Glutamatergic neuron (in vitro differentiated cells): ENCODE data around the gene TLL1. TPM values are rescaled to one million over a fixed set of nuclear protein-coding genes. Genes with fewer than 3 reads are reported as not detected.

Experiments used
- DNase-seq: peaks from one replicate; pipeline ENCODE4 v3.0.0; 2022
- H3K27ac Mint-ChIP-seq: one replicate; pipeline ENCODE4 v1.8.0; 2020; ENCODE audit warnings: mild to moderate bottlenecking, mixed read lengths, inconsistent platforms; ENCODE audit not compliant: unreplicated experiment
- H3K27me3 Mint-ChIP-seq: one replicate; pipeline ENCODE4 v1.8.0; 2020; ENCODE audit warnings: mild to moderate bottlenecking, moderate library complexity, mixed read lengths, inconsistent platforms; ENCODE audit not compliant: unreplicated experiment
- H3K36me3 Mint-ChIP-seq: one replicate; pipeline ENCODE4 v1.8.0; 2020; ENCODE audit warnings: mild to moderate bottlenecking, mixed read lengths, inconsistent platforms; ENCODE audit not compliant: unreplicated experiment
- H3K4me1 Mint-ChIP-seq: one replicate; pipeline ENCODE4 v1.8.0; 2020; ENCODE audit warnings: mild to moderate bottlenecking, low read depth, mixed read lengths, inconsistent platforms; ENCODE audit not compliant: unreplicated experiment
- H3K4me3 Mint-ChIP-seq: one replicate; pipeline ENCODE4 v1.8.0; 2020; ENCODE audit warnings: mild to moderate bottlenecking, mixed read lengths, inconsistent platforms; ENCODE audit not compliant: unreplicated experiment
- H3K9me3 Mint-ChIP-seq: one replicate; pipeline ENCODE4 v1.8.0; 2020; ENCODE audit warnings: mild to moderate bottlenecking, moderate library complexity, mixed read lengths, inconsistent platforms; ENCODE audit not compliant: unreplicated experiment
- total RNA-seq: library from RNA; stranded (reverse); fragmentation: NEBNext Ultra II Directional; extraction: Animal tissue kit (Norgen Biotek cat#: 25700); gene quantifications from one replicate; pipeline ENCODE4 v1.2.1, GENCODE V29; 2021; ENCODE audit not compliant: unreplicated experiment
- TF ChIP-seq, protein P1 (sequence below): fragments of 200-600 bp; sonication (generic); IDR thresholded peaks from one replicate; pipeline ENCODE4 v1.5.0; 2021; ENCODE audit not compliant: partially characterized antibody, unreplicated experiment

TLL1 gene
- total RNA-seq, 1 donor from 2014 or later: 0.15 TPM

DNA sequence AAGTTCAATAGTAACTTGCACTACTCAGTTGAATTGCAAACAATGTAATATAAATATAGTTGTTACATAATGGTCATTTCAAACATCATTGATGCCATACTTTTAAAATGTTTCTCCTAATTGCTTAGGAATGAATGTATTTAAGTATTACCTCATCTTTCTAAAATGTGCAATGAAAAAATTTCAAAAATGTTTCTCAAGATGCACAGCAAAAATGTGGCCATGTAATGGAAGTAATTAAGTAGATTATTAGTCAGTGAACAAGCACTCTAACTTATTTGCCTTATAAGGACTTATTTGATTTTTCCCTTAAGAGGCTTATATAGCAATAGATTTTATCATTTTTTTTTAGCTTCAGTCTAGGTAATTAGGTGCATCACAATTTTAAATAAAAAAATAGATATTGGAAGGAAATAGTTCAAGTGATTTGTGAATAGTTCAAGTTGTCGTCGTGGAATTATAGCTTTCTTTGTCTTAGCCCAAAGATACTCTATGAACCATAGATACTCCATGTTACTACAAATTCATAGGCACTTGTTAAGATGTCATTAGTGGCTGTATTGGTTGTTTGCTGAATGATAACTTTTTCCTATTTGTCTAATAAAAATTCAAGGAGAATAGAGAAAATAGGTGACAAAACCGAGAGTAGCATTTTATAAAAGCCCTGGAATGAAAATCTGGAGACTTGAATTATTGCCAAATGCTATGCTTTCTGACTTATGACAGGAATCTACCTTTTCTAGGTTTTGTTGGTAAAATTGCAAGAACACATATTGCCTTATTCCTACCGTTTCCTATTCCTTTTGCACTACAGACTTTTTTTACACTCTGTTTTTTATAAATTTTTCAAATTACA lies 118.5 kb downstream of the TLL1 start:
- H3K27me3 Mint-ChIP-seq: no peaks in the 10 kb centered on the region
- no peak overlapping the region for H3K27ac Mint-ChIP-seq
- H3K4me1 Mint-ChIP-seq: peaks cover 5% of the 10 kb centered on the region
- no peaks in the 10 kb centered on the region for H3K36me3 Mint-ChIP-seq
- DNase-seq: no peak
- TF ChIP-seq, protein P1, sequence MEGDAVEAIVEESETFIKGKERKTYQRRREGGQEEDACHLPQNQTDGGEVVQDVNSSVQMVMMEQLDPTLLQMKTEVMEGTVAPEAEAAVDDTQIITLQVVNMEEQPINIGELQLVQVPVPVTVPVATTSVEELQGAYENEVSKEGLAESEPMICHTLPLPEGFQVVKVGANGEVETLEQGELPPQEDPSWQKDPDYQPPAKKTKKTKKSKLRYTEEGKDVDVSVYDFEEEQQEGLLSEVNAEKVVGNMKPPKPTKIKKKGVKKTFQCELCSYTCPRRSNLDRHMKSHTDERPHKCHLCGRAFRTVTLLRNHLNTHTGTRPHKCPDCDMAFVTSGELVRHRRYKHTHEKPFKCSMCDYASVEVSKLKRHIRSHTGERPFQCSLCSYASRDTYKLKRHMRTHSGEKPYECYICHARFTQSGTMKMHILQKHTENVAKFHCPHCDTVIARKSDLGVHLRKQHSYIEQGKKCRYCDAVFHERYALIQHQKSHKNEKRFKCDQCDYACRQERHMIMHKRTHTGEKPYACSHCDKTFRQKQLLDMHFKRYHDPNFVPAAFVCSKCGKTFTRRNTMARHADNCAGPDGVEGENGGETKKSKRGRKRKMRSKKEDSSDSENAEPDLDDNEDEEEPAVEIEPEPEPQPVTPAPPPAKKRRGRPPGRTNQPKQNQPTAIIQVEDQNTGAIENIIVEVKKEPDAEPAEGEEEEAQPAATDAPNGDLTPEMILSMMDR: no peak
- no peaks in the 10 kb centered on the region for H3K9me3 Mint-ChIP-seq
- H3K4me3 Mint-ChIP-seq: no peak overlapping the region

DNA sequence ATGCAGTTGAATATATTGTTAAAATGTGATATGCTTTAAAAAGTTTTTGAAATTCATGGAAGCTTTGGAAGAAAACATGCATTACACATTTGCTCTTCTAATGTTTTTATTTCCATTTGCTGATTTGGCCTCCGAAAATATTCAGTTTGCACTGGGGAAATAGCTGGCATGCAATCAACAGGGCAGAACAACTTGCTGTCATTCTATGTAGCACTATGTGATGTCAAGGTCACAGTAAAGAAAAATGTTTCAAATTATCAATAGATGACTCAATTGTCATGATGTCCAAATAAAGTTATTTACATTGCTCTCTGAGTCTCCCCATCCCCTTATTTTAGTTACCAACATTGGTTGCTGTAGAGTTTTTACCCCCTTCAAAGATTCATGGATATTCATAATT lies 119.2 kb downstream of the TLL1 start:
- Mint-ChIP-seq H3K9me3 (no peaks in the 10 kb centered on the region), H3K27ac (no peak overlapping the region), H3K36me3 (no peaks in the 10 kb centered on the region), H3K27me3 (no peaks in the 10 kb centered on the region), H3K4me3 (no peak overlapping the region), H3K4me1 (peaks cover 1% of the 10 kb centered on the region)
- TF ChIP-seq, protein P1: no peak
- no peak for DNase-seq

DNA sequence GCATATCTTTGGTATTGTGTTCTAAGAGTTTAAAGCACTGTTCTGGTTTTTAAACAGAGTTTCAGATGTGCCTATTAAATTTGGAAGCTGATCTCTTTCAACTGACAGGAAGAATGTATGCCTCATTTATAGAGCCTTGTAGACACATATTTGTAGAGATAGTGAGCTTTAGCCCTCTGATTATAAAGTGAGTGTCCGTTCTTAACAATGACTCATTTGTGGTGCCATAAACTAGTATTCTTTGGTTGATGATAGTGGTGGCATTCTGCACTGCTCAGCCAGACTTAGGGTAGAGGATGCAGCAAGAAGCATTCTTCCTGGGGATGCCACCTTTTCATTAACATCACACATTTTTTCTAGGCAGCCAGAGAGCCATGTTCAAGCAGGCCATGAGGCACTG lies 121.7 kb downstream of the TLL1 start:
- TF ChIP-seq, protein P1: no peak
- Mint-ChIP-seq H3K27ac (no peak overlapping the region), H3K4me1 (no peaks in the 10 kb centered on the region), H3K36me3 (no peaks in the 10 kb centered on the region), H3K27me3 (no peaks in the 10 kb centered on the region), H3K4me3 (no peak overlapping the region), H3K9me3 (no peaks in the 10 kb centered on the region)
- no peak for DNase-seq

DNA sequence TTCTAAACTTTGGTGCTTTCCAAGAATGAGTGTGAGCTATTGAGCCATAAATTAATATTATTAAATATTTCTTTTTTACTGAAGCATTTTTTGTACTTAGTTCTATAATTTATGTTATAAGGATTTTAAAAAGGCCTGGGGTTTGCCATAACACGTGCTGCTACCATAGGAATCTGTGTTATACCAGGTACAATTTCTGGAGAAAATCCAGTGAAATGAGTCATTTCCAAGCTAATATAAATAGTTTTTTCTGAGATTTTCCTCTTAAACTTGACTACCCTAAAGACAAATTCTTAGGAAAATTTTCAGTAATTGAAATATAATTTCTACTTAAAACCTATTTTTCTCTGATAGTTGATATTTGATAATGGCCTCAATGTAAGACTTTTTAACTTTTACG lies 130.8 kb downstream of the TLL1 start:
- H3K4me1 Mint-ChIP-seq: peaks cover 6% of the 10 kb centered on the region
- H3K9me3 Mint-ChIP-seq: no peaks in the 10 kb centered on the region
- H3K36me3 Mint-ChIP-seq: no peaks in the 10 kb centered on the region
- TF ChIP-seq, protein P1: no peak
- H3K27ac Mint-ChIP-seq: no peak overlapping the region
- H3K4me3 Mint-ChIP-seq: no peak overlapping the region
- no peak for DNase-seq
- no peaks in the 10 kb centered on the region for H3K27me3 Mint-ChIP-seq

DNA sequence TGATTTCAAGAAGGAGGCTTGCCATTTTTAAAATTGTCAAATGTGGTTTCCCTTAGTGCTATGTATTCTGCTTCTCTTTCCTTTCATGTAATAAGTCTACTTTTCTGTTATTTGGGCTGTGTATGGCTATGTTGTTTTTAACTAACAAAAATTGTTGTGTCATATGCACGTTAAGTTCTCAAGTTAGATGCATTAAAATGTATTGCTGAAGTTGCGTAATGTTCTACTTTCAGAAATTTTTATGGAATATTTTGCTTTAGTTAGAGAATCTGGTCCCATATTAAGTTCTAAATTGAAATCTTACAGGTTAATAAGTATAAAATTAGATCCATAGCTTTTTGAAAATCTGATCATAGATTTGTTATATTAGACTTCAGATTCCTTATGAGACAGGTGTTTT lies 133.2 kb downstream of the TLL1 start:
- H3K4me1 Mint-ChIP-seq: peaks cover 6% of the 10 kb centered on the region
- DNase-seq: no peak
- no peak overlapping the region for H3K4me3 Mint-ChIP-seq
- H3K36me3 Mint-ChIP-seq: no peaks in the 10 kb centered on the region
- H3K27me3 Mint-ChIP-seq: no peaks in the 10 kb centered on the region
- TF ChIP-seq, protein P1: no peak
- H3K9me3 Mint-ChIP-seq: no peaks in the 10 kb centered on the region
- no peak overlapping the region for H3K27ac Mint-ChIP-seq
